Uterus (tissue), 4 donors: ENCODE data around the gene SOCS2. TPM values are rescaled to one million over a fixed set of nuclear protein-coding genes. Genes with fewer than 3 reads are reported as not detected.
A peak's percentile ranks its signal among the peaks of the same experiment; 100 is the strongest.

Experiments used
- DNase-seq, 2 donors: peaks; one replicate each; pipeline ENCODE4 v3.0.0-alpha.2; 2019 to 2020
- H3K27ac ChIP-seq, 2 donors: fragments of 200-600 bp; sonication (generic); 1 replicate in 1 of 2; 2 replicates in 1 of 2; pipeline ENCODE4 v1.5.1; 2016 to 2018
- H3K27me3 ChIP-seq, 2 donors: fragments of 200-600 bp; sonication (generic); one replicate each; pipeline ENCODE4 v1.5.1; 2018 to 2019; ENCODE audit warnings: control low read depth in 1 of 2
- H3K36me3 ChIP-seq, 2 donors: fragments of 200-600 bp; sonication (generic); one replicate each; pipeline ENCODE4 v1.5.1; 2019; ENCODE audit warnings: control low read depth in 1 of 2
- H3K4me1 ChIP-seq, 2 donors: fragments of 200-600 bp; sonication (generic); one replicate each; pipeline ENCODE4 v1.5.1; 2018 to 2019; ENCODE audit warnings: control low read depth in 1 of 2
- H3K4me3 ChIP-seq, 2 donors: fragments of 200-600 bp; sonication (generic); 1 replicate in 1 of 2; 2 replicates in 1 of 2; pipeline ENCODE4 v1.5.1; 2018 to 2019; ENCODE audit warnings: mild to moderate bottlenecking in 1 of 2
- H3K9me3 ChIP-seq, 2 donors: fragments of 200-600 bp; sonication (generic); one replicate each; pipeline ENCODE4 v1.5.1; 2019; ENCODE audit warnings: control low read depth in 1 of 2
- CTCF ChIP-seq, 4 experiments: fragments of 200-600 bp in 2 of 4; fragments of 450-650 bp in 2 of 4; sonication (generic) in 2 of 4; IDR thresholded peaks; one replicate each; pipeline ENCODE4 v1.5.1; 2016 to 2019; ENCODE audit warnings: antibody characterized with exemption in 4 of 4, mild to moderate bottlenecking in 2 of 4, moderate library complexity in 1 of 4
- POLR2A ChIP-seq, 2 donors: fragments of 450-650 bp; IDR thresholded peaks; one replicate each; pipeline ENCODE4 v1.6.1; 2016; ENCODE audit warnings: antibody characterized with exemption in 2 of 2, mild to moderate bottlenecking in 1 of 2, moderate library complexity in 1 of 2
- intact Hi-C: fragments of 100-400 bp; cut with DNase I; formaldehyde crosslinking; loops from one replicate; pipeline ENCODE4 v1.15.1; 2023; ENCODE audit warnings: low total_unique reads
- total RNA-seq, 4 donors: library from RNA; depleted of rRNA in 3 of 4; stranded (reverse); fragments of >200 nt in 3 of 4; gene quantifications; one replicate each; pipeline versions ENCODE4 v1.1.0 to v1.2.4, GENCODE V29; 2014 to 2023
- donor health status: DM: yes; HTN: yes; CAD: no.

SOCS2 gene
- total RNA-seq, 4 donors from 2014 or later: 55.0 to 345 (median 112) TPM

- no peak for DNase-seq
- Histone ChIP-seq H3K4me1 (no peaks in the 10 kb centered on the region), H3K4me3 (no peak overlapping the region), H3K27ac (peak overlapping the region in 1 of 2 donors; percentile 30), H3K27me3 (no peaks in the 10 kb centered on the region), H3K36me3 (no peaks in the 10 kb centered on the region), H3K9me3 (no peaks in the 10 kb centered on the region)
- intact Hi-C loops: loop anchor here (2.0 kb wide), 1 partner anchor 533 kb away; no protein-coding TSS in a partner anchor
- TF ChIP-seq POLR2A (IDR thresholded peaks at IDR 0.05): no peak
Observed at GRCh38 chr12:93568091-93568490, 4.4 kb upstream of the SOCS2 start.

DNA sequence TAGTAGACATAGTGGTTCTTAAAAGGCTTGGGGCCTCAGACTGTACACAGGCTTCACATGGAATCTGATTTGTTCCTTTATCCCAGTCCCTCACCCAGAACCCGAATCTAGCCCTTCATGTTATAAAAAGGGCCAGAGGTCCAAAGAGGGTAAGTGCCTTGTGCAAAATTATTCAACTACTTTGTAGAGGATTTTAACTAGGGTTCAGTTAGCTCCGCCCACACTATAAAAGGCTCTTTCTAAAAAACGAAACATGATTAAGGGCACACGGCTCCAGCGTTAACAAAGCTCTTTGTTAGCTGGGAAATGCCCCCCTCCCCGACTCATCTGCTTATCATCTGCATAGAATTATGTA, 3.2 kb upstream of the SOCS2 start:
- intact Hi-C loops: loop anchor here (2.0 kb wide), 1 partner anchor 532 kb away; no protein-coding TSS in a partner anchor

GRCh38 chr12:93569656-93570551, 2.6 kb upstream of the SOCS2 start:
- Histone ChIP-seq H3K4me1 (no peaks in the 10 kb centered on the region), H3K36me3 (no peaks in the 10 kb centered on the region), H3K27ac (peak overlapping the region; percentile 98 to 100), H3K27me3 (no peaks in the 10 kb centered on the region), H3K9me3 (no peaks in the 10 kb centered on the region), H3K4me3 (peak overlapping the region; percentile 71 to 95)
- peak; percentile 86 to 92 for DNase-seq
- TF ChIP-seq CTCF (IDR thresholded peaks at IDR 0.05): peak; percentile 67 to 93 (median 84)
- peak in 1 of 2 donors; percentile 17 for TF ChIP-seq POLR2A (IDR thresholded peaks at IDR 0.05)
- intact Hi-C loops: loop anchor here (2.0 to 5.0 kb wide), 3 partner anchors 107 to 531 kb away; partner anchors contain the start of gene CRADD

More for the DNA sequence above, 3.2 kb upstream of the SOCS2 start:
- TF ChIP-seq CTCF (IDR thresholded peaks at IDR 0.05) (no peak), POLR2A (IDR thresholded peaks at IDR 0.05) (no peak)
- H3K27me3 ChIP-seq: no peaks in the 10 kb centered on the region
- H3K27ac ChIP-seq: peak overlapping the region; percentile 98 to 100
- no peaks in the 10 kb centered on the region for H3K4me1 ChIP-seq
- H3K4me3 ChIP-seq: peak overlapping the region; percentile 71 to 95
- no peak for DNase-seq
- H3K36me3 ChIP-seq: no peaks in the 10 kb centered on the region
- H3K9me3 ChIP-seq: no peaks in the 10 kb centered on the region

- Histone ChIP-seq H3K4me1 (no peaks in the 10 kb centered on the region), H3K36me3 (no peaks in the 10 kb centered on the region), H3K9me3 (no peaks in the 10 kb centered on the region), H3K4me3 (peak overlapping the region; percentile 71 to 95), H3K27ac (peak overlapping the region; percentile 98 to 100), H3K27me3 (no peaks in the 10 kb centered on the region)
- TF ChIP-seq CTCF (IDR thresholded peaks at IDR 0.05) (peak in 1 of 4 experiments; percentile 4), POLR2A (IDR thresholded peaks at IDR 0.05) (peak; percentile 74 to 87)
- DNase-seq: peak; percentile 96 to 97
- intact Hi-C loops: loop anchor here (5.0 kb wide), 2 partner anchors 107 to 172 kb away; partner anchors contain the start of gene CRADD
Observed at GRCh38 chr12:93570552-93571364, 1.7 kb upstream of the SOCS2 start.

DNA sequence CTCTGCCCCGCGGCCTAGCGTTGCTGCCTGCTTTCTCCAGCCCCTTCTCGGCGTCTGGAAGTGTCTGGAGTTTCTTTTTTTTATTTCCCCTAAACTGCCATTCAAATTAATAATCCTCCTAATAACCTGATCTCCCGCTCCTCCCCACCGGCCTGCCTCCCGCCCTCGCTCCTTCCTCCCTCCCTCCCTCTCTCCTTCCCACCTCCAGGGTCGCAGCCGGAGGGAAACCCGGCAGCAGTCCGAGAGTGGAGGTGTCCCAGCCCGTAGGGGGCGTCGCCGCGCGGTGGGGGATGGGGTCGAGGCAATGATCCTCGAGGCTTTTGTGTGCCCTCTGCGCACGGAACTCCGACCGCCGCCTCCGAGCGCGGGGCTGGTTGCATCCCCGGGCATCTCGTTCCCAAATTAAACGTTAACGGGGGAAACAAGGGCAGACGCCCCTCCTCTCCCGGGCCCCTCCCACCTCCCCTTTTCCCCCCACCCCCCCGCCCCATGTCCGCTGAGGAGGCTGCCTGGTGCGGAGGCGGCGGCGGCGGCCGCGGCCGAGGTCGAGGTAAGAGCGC, 1.0 kb upstream of the SOCS2 start:
- peak overlapping the region; percentile 71 to 95 for H3K4me3 ChIP-seq
- TF ChIP-seq CTCF (IDR thresholded peaks at IDR 0.05) (peak in 3 of 4 experiments; percentile 32 to 53 (median 51)), POLR2A (IDR thresholded peaks at IDR 0.05) (peak; percentile 36 to 40)
- no peaks in the 10 kb centered on the region for H3K4me1 ChIP-seq
- peak overlapping the region; percentile 98 to 100 for H3K27ac ChIP-seq
- no peaks in the 10 kb centered on the region for H3K36me3 ChIP-seq
- intact Hi-C loops: loop anchor here (5.0 kb wide), 2 partner anchors 106 to 171 kb away; partner anchors contain the start of gene CRADD
- no peaks in the 10 kb centered on the region for H3K9me3 ChIP-seq
- H3K27me3 ChIP-seq: no peaks in the 10 kb centered on the region
- DNase-seq: peak; percentile 87
